AG08396 (cell line): ENCODE data around the gene TCFL5.

Experiments used
- DNase-seq: peaks from one replicate; pipeline ENCODE4 v3.0.0; 2012; ENCODE audit warnings: low spot score, mixed read lengths

TCFL5 gene

DNA sequence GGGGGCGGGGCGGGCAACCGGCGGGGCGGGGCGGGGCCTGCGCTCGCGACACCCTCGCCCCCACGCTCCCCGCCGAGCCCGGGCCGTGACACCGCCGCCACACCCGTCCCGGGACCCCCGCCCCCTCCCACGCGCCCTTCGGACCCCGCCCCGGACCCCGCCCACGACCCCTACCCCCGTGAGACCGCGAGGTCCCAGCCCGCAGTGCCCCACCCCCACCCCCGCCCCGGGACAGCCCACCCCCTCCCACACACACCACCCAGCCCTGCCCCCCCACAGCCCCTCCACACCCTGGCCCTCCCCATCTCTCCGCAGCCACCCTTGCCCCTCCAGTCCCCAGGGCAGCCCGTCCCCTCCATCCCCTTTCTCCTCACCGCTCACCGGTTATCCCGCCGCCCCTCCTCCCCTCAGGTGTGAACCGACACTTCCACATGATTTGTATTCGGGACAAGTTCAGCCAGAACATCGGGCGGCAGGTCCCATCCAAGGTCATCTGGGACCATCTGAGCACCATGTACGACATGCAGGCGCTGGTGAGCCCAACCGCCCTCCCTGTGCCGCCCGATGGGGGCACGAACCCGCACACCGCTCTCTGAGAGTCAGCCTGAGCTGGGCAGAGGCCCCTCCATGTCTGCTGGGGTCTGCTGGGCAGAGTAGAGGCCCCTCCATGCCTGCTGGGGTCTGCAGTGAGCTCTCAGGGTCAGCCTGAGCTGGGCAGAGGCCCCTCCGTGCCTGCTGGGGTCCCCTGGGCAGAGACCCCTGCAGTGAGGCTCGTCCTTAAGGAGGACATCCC, 64.7 kb downstream of the TCFL5 start:
- DNase-seq: no peak

DNA sequence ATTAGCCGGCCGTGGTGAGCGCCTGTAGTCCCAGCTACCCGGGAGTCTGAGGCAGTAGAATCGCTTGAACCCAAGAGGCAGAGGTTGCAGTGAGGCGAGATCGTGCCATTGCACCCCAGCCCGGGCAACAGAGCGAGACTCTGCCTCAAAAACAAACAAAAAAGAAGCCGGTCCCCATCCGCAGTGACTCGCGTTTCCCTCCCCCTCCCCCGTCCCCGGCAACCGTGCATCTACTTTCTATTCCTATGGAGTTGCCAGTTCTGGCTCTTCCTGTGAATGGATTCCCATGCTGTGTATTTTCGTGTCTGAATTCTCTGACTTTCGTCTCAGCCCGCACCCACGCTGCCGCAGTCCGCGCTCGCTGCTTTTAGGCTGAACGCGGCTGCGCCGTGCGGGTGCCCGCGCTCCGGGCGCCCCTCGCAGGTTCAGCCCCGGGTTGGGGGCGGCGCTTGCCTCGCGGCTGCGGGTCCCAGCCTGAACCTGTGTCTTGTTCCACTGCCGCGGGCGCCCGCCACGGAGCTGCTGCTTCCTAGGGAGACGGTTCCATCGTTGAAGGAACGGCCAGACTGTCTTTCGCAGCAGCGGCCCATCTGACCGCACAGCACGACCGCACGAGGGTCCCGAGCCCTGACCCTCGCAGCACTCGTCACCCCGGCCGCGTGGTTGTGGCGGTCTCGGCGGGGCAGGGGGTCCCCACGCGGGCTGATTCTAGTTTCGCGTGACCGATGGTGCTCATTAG, 66.4 kb downstream of the TCFL5 start:
- DNase-seq: peak; percentile 55

DNA sequence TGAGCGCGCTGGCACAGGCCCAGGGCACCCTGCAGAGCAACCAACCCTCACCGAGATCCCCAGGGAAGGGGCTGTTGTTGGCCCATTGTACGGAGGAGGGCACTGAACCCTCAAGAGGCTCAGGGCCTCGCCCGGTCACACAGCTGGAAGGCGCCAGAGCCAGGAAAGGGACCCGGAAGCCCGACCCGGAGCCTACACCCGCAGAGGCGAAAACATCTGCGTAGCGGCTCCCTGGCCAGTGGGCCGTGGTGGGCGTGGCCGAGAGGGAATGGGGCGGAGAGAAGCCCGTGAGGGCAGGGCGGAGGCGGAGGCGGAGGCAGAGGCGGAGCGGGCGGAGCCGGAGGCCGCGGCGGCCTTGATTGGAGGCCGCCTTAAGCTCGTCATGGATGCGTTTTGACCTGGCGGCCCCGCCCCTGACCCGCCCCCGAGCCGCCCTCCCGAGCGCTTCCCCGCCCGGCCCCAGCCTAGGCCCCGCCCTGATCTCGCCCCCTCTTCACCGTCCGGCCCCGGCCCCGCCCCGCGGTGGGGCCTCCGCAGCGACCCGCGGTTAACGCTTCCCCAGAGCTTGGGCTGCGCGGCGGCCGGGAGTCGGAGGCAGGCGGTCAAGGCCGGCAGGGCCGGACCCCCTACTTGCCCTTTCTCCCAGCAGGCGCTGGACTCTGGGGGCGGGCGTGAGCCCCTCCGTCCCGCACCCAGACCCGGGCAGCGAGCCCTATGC, 67.5 kb downstream of the TCFL5 start:
- peak; percentile 97 for DNase-seq

DNA sequence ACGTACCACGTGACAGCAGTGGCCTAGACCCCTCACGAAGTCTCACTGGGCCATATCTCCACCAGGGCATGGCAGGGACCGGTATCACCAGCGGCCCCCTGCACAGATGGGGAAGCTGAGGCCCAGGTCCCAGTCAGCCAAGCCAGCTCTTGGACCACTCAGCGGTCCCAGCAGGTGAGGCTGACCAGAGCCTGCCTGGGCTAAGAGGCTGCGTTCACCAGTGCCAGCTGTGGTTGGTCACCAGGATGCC, 67.9 kb downstream of the TCFL5 start:
- DNase-seq: no peak

DNA sequence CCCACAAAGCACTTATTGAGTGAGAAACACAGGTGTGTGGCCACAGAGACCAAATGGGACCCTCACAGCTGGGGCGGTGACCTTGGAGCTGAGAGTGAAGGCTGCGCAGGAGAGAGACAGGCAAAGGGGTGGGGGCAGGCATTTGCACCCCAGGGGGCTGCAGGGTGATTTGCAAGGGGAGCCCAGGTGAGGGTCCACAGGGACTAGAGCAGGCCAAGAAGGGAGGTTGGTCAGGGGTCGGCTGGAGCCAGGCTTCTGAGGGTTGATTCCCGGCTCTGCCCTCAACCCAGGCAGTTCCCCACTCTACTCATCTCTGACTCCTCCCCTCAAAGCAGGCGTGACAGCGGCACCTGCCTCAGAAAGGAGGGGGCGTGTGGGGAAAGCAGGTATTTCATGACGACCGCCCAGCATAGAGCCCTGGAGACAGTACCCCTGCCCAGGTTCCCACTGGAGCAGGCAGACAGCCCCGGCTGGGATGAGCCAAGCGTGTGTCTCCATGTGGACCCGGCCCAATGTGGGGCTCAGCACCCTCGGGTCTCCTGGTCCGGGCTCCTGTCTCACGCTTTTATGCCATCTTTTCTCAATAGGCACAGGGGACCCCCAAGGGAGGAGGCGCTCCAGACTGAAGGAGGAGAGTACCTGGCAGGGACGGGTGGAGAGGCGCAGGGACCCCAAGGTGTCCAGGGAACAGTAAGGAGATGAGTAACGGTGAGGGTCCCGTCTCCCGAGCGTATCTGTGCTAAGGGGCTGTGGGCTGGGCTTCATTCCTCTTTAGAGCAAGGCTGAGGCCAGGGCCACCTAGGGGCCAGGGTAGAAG, 68.5 kb downstream of the TCFL5 start:
- DNase-seq: no peak

DNA sequence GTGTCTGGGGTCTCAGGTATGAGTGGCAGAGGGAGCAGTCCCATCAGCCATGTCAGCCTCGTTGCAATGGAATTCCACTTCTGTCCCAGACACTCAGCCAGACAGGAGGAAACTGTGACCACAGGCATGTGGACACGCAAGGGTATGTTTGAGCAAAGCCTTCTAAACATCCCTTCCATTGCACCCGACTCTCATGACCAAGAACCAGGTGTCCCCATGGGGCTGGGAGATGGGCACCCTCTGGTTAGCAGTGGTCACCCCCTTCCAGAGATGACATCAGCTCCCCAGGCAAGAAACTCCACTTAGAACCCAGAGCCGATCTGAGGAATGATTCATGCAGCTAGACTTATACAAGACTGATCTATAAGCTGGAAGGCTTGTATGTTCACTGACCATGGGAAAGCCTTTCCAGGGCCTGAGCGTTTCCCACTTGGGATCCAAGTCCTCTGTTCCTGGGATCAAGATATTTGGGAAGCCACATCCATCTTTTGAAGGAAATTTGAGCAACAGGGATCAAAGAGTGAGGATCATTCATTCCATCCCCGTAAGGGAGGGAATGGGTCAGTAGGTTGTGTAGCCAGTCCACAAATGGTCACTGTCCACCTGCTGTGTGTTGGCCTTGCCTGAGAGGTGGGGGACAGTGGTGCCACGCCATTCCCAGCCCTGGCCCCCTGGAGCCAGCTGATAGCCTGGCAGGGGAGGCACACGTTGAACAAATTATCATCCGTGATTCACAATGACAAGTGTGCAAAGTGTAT, 69.3 kb downstream of the TCFL5 start:
- DNase-seq: peak; percentile 70

DNA sequence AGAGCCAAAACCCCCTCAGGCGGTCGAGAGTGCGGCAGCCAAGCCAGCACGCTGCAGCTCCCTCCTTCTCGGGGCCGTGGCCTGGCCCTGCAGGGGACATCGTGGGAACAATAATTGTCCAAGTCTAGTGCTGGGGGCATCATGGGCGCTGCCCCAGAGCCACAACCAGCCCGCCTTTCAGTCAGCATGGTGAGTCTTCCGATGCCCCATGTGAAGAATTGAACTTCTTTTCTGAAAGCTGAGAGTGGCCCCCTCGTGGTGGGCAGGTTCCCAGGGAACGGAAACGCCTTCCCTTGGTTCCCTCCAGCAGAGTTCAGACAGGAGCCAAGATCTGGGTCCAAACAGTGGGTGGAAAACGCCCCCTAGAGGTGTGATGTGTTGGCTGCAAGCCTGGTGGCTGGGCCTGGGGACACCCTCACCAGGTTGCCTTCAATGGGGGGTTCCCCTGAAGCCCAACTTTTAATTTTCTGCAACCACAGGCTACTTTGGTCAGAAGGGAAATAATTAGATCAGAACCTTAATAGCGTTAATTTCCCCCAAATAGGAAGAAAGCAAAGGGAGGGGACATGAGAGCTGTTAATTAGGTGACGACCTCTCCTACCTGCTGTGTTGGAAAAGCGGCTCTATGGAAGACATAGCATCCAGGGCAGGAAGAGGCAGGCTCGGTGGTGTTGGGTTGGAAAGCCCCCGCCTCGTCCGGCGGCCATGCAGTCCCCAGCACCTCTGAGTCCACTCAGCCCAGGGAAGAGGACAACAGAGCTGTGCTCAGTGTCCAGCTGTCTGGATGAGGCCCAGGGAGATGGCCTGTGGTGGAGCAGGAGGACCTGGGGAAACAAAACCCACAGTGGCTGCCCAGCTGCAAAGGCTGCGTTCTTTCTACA, 70.1 kb downstream of the TCFL5 start:
- peak; percentile 84 for DNase-seq
